Brain microvascular endothelial cell (primary cell): ENCODE results near the gene CLEC9A.

ENCODE experiments used
- DNase-seq: peaks from one replicate; pipeline ENCODE4 v3.0.0-alpha.2; 2020
- H3K27ac ChIP-seq: fragments of 250-450 bp; sonication (Bioruptor Pico); 2 replicates; pipeline ENCODE4 v1.5.1; 2020; ENCODE audit warnings: mild to moderate bottlenecking, moderate library complexity
- H3K27me3 ChIP-seq: fragments of 250-450 bp; sonication (Bioruptor Pico); replicated peaks from 2 replicates; pipeline ENCODE4 v1.5.1; 2020; ENCODE audit warnings: mild to moderate bottlenecking
- H3K36me3 ChIP-seq: fragments of 250-450 bp; sonication (Bioruptor Pico); replicated peaks from 2 replicates; pipeline ENCODE4 v1.5.1; 2020; ENCODE audit warnings: mild to moderate bottlenecking
- H3K4me3 ChIP-seq: 2 replicates; pipeline ENCODE4 v1.5.1; 2011; ENCODE audit warnings: low read depth, mild to moderate bottlenecking, control low read depth, low read length, moderate library complexity
- CTCF ChIP-seq: IDR thresholded peaks from 2 replicates; pipeline ENCODE4 v1.5.1; 2011; ENCODE audit warnings: low read depth, mild to moderate bottlenecking, moderate library complexity, low read length, control low read depth, inconsistent platforms; ENCODE audit errors: missing control alignments
- in situ Hi-C: cut with HindIII; loops from 2 replicates; pipeline ENCODE4 v1.10.0; 2017; ENCODE audit warnings: low sequenced_read_pairs, low pct_ligation_motif_present

CLEC9A gene

GRCh38 chr12:10048526-10048925, 18.0 kb downstream of the CLEC9A start:
- TF ChIP-seq CTCF = no peak
- Histone ChIP-seq H3K27me3 (no peaks in the 10 kb centered on the region), H3K36me3 (no peaks in the 10 kb centered on the region), H3K27ac (no peak overlapping the region), H3K4me3 (no peak overlapping the region)
- no peak for DNase-seq
- in situ Hi-C loops = no loop called here

DNA sequence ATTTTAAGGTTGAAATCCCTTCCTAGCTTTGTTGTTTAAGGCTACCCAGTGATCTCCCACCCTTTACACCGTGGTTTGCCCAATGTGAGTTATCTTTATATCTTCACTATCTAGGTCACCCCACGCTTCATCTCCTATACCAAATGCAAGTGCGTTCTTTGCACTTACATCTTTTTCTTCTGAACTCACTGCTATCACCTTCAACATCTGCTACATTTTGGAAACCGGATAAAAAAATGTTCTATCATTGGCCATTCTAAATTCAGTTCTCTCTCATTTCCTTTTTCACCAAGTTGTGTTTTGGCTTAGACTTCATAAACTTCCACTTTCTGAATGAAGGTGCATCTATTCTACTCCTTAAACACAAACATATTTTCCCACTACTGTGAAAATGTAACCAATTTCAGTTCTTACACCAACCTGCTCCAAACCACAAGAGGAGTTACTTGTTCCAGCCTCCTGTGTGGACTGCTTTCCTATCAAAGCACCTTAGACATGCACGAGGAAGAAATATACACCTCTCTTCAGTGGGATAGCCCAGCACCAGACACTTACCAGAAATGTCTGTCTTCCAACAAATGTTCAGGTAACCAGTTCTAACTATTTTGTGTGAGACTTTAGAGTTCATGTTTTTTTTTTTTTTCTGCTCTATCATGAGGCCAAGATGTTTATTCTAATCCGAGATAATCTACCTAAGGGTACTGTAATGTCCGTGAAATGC, 21.9 kb downstream of the CLEC9A start:
- Histone ChIP-seq H3K27me3 (no peaks in the 10 kb centered on the region), H3K36me3 (no peaks in the 10 kb centered on the region), H3K4me3 (no peak overlapping the region), H3K27ac (no peak overlapping the region)
- DNase-seq = no peak
- in situ Hi-C loops = no loop called here
- no peak for TF ChIP-seq CTCF

DNA sequence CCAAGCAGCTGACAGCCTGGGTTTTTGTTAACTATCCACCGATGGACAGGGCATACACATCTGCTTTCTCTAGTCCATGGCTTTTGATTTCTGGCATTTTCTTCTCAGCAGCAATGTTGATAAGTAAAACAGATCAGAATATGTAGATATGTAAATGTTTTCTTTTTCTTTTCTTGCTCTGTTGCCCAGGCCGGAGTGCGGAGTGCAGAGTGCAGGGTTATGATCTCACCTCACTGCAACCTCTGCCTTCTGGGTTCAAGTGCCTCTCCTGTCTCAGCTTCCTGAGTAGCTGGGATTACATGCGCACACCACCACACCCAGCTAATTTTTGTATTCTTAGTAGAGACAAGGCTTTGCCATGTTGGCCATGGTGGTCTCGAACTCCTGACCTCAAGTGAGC, 27.9 kb downstream of the CLEC9A start:
- in situ Hi-C loops = no loop called here
- Histone ChIP-seq H3K4me3 (no peak overlapping the region), H3K36me3 (no peaks in the 10 kb centered on the region), H3K27me3 (no peaks in the 10 kb centered on the region), H3K27ac (no peak overlapping the region)
- no peak for DNase-seq
- TF ChIP-seq CTCF = no peak

- Histone ChIP-seq H3K27ac (no peak overlapping the region), H3K27me3 (no peaks in the 10 kb centered on the region), H3K4me3 (no peak overlapping the region), H3K36me3 (no peaks in the 10 kb centered on the region)
- no peak for DNase-seq
- TF ChIP-seq CTCF = no peak
- in situ Hi-C loops = no loop called here
These were observed 34.8 kb downstream of the CLEC9A start for GRCh38 chr12:10065241-10065640.

DNA sequence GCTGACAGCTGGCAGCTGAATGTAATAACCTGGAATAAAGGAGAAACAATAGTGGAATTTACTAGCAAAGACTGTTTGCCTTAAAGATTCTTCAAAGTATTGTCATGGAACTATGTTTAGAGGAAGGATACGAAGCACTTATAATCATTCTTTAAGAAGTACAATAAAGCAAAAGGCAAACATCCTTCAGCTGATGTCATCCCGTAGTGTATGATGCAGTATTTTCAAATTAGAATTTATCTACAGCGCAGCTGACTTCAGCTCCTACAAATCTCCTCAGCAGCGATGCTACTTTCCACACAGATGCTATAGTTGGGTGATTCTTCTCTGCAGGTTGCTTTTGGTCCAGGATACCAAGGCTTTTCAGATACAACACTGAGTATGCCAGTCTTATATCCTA, 36.8 kb downstream of the CLEC9A start:
- no peaks in the 10 kb centered on the region for H3K27me3 ChIP-seq
- DNase-seq = no peak
- in situ Hi-C loops = no loop called here
- no peaks in the 10 kb centered on the region for H3K36me3 ChIP-seq
- no peak overlapping the region for H3K4me3 ChIP-seq
- TF ChIP-seq CTCF = no peak
- H3K27ac ChIP-seq = no peak overlapping the region

DNA sequence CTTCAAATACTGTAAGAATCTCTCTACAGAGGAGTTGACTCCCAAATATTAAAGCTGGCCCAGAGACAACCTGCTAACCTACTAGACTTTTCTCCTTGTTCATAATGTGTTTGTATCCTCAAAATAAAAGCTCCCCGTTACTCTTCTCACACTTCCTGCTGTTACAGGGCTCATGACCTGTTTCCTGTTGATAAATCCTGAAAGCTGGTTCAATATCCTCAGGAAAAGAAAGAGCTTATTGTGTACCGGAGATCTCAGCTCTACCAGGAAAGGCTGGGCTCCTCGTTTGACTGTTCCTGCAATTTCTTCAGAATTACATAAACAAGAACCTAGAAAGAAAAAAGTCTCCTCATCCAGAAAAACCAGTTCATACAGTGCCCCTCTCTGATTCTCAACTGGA, 37.5 kb downstream of the CLEC9A start:
- no peak for TF ChIP-seq CTCF
- Histone ChIP-seq H3K36me3 (no peaks in the 10 kb centered on the region), H3K27me3 (no peaks in the 10 kb centered on the region), H3K4me3 (no peak overlapping the region), H3K27ac (no peak overlapping the region)
- no peak for DNase-seq
- in situ Hi-C loops = no loop called here
